Measurements from ENCODE around the gene PIK3R5.
A peak's percentile ranks its signal among the peaks of the same experiment; 100 is the strongest.

The PIK3R5 gene

DNA sequence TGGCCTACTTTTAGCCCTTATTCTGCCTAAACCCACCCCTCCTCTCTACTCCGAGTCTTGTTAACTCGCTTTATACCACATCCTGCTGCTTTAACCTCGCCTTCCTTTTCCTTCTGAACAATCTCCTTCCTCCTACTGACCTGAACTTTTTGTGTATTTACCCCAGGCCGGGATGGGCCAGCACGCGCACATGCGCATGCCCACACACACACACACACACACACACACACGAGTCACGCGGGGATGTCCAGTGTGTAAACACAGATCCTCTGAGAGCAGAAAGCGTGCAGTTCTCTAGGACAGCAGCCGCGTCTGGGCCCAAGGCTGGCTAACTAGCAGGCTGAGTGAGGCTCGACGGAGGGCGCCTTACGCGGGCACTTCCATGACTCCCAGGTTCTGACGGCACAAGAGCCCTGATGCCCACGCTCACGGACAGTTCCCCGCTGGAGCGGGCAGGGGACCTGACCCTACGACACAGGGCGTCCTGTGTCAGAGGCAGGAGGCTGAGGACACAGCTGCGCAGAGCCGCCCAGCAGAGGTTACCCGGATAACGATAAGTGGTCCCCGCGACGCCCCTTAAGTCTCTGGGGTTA, 610 bp downstream of the PIK3R5 start:
- Mint-ChIP-seq H3K36me3 (ENCODE audit: low read depth) (peaks cover 30% of the 10 kb centered on the region), H3K4me3 (peak overlapping the region; percentile 97), H3K27me3 (no peaks in the 10 kb centered on the region), H3K27ac (peak overlapping the region; percentile 90), H3K4me1 (ENCODE audit: low read depth) (peaks cover 69% of the 10 kb centered on the region), H3K9me3 (peaks cover 9% of the 10 kb centered on the region)

DNA sequence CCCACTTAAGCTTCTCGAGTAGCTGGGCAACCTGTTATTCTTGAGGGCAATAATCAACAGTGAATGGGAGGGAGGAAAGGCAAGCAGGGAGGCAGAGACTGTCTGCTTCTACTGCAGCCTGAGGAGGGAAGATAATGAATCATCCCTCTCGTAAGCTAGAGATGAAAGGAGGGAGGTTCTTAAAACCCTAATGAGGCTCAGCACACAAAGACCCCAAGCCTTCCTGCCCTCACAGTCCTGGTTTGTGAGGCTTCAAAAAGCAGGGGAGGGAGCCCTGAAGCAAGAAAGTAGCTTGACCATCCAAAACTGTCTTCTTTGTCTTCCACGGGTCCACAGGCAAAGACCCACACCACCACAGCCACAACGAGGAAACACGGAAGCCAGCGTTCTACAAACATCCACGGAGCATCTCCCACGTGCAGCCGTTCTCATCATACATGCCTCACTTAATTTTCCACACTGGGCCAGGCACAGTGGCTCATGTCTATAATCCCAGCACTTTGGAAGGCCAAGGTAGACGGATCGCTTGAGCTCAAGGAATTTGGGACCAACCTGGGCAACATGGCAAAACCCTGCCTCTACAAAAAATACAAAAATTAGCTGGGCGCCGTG, 1.8 kb downstream of the PIK3R5 start:
- Mint-ChIP-seq H3K27ac (peak overlapping the region; percentile 95), H3K9me3 (peaks cover 9% of the 10 kb centered on the region), H3K36me3 (ENCODE audit: low read depth) (peaks cover 40% of the 10 kb centered on the region), H3K4me3 (peak overlapping the region; percentile 97), H3K27me3 (no peaks in the 10 kb centered on the region), H3K4me1 (ENCODE audit: low read depth) (peaks cover 81% of the 10 kb centered on the region)

DNA sequence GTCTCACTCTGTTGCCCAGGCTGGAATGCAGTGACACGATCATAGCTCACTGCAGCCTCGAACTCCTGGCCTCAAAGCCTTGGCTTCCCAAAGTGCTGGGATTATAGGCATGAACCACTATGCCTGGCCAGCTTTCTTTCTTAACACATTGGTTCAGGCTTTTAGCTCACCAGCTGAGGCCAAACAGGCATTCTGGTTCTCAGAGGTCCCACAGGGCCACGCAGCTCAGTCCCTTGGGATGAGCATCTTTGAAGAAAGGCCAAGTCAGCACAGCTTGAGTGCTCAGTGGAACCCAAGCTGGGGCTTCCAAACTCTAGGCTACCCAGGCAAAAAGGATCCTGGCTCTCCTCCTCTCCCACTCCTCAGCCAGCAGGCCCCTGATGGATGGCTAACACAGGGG, 2.5 kb downstream of the PIK3R5 start:
- Mint-ChIP-seq H3K4me1 (ENCODE audit: low read depth) (peaks cover 82% of the 10 kb centered on the region), H3K27ac (peak overlapping the region; percentile 95), H3K27me3 (no peaks in the 10 kb centered on the region), H3K9me3 (peaks cover 4% of the 10 kb centered on the region), H3K36me3 (ENCODE audit: low read depth) (peaks cover 39% of the 10 kb centered on the region), H3K4me3 (peak overlapping the region; percentile 97)

DNA sequence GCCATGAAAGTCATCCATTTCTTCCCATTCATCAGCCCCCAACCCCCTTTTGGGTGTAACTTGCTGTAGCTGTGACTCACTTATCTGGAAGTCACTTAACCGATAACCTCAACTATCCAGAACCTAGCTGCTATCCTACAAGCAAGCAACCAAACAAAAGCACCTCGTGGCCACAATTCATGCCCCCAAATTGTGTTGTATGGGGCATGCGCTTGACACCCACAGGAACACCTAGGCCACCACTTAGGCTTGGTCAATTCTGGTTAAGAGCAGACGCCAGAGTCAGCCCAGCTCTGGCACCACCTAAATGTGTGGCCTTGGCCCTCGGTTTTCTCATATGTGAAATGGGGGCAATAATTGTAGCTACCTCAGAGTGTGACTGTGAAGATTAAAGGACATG, 3.7 kb downstream of the PIK3R5 start:
- Mint-ChIP-seq H3K9me3 (no peaks in the 10 kb centered on the region), H3K27ac (no peak overlapping the region), H3K36me3 (ENCODE audit: low read depth) (peaks cover 43% of the 10 kb centered on the region), H3K27me3 (no peaks in the 10 kb centered on the region), H3K4me3 (peak overlapping the region; percentile 27), H3K4me1 (ENCODE audit: low read depth) (peaks cover 82% of the 10 kb centered on the region)

DNA sequence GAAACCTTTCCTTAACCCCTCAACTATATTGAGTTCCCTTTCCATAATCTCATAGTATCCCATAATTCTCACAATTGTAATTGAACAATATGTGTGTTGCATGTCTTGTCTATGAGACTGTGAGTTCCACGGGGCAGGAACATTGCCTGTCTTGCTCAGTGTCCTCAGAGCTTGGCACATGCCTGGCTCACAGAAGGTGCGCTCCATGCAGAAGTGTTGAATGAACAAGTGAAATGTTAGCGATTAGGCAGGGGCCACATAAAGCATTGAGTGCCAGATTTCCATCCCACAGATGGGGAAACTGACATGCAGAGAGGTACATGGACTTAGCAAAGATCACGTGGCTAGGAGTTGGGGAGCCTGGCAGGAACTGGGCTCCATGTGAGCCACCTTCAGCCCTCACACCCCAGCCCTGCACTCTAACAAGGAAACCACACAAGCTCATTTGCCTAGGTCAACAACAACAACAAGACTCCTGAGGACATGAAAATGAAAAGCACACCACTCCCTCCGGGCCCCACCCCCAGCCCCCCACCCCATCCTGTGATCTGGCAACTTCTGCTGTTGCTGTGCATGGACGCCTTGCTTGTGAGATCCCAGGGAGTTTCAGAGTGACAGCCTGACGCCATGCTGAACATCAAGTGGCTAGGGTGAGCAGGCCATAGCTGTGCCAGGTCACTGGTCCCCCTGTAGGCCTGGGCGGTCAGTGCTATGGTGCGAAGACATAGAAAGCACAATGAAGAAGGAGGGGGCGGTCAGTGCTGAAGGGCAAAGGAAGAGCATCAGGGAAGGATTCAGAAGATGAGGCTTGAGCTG, 5.0 kb downstream of the PIK3R5 start:
- no peaks in the 10 kb centered on the region for H3K9me3 Mint-ChIP-seq
- H3K27me3 Mint-ChIP-seq, result no peaks in the 10 kb centered on the region
- H3K36me3 Mint-ChIP-seq (ENCODE audit: low read depth), result peaks cover 49% of the 10 kb centered on the region
- H3K27ac Mint-ChIP-seq, result peak overlapping the region; percentile 65
- peak overlapping the region; percentile 22 for H3K4me3 Mint-ChIP-seq
- H3K4me1 Mint-ChIP-seq (ENCODE audit: low read depth), result peaks cover 92% of the 10 kb centered on the region

DNA sequence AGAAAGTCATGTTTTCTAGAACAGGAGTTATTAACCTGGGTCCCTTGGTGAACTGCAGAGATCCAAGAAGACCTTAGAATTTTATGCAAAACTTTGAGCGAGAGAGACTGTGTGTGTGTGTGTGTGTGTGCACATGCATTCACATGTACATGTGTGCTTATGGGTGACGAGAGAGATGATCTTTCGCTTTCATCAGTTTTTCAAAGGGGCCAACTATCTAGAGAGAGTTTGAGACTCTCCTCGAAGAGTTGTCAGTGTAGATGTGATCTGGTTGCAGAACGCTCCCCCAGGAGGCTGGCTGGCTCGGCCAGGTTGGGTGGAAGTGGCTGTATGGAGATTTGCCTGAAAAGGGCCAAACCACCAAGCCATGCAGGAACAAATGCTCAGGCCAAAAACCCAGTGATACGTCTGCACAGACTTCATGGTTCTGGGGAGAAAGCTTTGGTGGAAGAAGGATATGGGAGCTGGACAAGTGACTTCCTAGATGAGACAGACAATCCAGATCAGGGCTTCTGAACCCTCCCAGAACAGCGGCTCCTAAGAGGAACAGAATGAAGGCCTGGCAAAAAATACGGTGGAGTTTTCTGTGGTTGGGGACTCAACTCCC, 6.1 kb downstream of the PIK3R5 start:
- Mint-ChIP-seq H3K36me3 (ENCODE audit: low read depth) (peaks cover 53% of the 10 kb centered on the region), H3K27me3 (no peaks in the 10 kb centered on the region), H3K4me3 (peak overlapping the region; percentile 55), H3K27ac (peak overlapping the region; percentile 74), H3K9me3 (no peaks in the 10 kb centered on the region), H3K4me1 (ENCODE audit: low read depth) (peaks cover 98% of the 10 kb centered on the region)

GRCh38 chr17:8957721-8958120, 7.8 kb downstream of the PIK3R5 start:
- Mint-ChIP-seq H3K36me3 (ENCODE audit: low read depth) (peaks cover 54% of the 10 kb centered on the region), H3K4me3 (peak overlapping the region; percentile 42), H3K9me3 (no peaks in the 10 kb centered on the region), H3K27me3 (no peaks in the 10 kb centered on the region), H3K27ac (peak overlapping the region; percentile 77), H3K4me1 (ENCODE audit: low read depth) (peaks cover 99% of the 10 kb centered on the region)

DNA sequence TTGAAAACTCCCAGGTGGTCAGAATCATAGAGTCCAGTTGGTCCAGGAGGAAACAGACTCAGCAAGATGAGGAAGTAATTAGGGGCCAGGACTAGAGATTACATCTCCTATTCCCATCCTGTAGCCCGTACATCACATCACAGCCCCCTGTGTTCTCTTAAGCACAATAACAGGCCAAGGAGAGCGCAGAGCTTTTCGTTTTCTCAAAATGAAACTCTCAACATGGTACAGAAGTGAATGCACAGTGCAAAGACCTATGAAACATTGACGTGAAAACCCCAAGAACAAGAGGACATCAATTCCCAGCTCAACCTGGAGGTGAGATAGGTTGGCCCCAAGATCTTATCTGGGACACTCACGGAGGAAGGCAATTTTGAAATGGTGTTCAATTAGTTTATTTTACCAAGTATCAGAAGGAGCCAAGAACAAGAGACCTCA, 9.0 kb downstream of the PIK3R5 start:
- Mint-ChIP-seq H3K27me3 (no peaks in the 10 kb centered on the region), H3K9me3 (no peaks in the 10 kb centered on the region), H3K4me1 (ENCODE audit: low read depth) (peaks cover 99% of the 10 kb centered on the region), H3K4me3 (peak overlapping the region; percentile 56), H3K36me3 (ENCODE audit: low read depth) (peaks cover 49% of the 10 kb centered on the region), H3K27ac (peak overlapping the region; percentile 77)

DNA sequence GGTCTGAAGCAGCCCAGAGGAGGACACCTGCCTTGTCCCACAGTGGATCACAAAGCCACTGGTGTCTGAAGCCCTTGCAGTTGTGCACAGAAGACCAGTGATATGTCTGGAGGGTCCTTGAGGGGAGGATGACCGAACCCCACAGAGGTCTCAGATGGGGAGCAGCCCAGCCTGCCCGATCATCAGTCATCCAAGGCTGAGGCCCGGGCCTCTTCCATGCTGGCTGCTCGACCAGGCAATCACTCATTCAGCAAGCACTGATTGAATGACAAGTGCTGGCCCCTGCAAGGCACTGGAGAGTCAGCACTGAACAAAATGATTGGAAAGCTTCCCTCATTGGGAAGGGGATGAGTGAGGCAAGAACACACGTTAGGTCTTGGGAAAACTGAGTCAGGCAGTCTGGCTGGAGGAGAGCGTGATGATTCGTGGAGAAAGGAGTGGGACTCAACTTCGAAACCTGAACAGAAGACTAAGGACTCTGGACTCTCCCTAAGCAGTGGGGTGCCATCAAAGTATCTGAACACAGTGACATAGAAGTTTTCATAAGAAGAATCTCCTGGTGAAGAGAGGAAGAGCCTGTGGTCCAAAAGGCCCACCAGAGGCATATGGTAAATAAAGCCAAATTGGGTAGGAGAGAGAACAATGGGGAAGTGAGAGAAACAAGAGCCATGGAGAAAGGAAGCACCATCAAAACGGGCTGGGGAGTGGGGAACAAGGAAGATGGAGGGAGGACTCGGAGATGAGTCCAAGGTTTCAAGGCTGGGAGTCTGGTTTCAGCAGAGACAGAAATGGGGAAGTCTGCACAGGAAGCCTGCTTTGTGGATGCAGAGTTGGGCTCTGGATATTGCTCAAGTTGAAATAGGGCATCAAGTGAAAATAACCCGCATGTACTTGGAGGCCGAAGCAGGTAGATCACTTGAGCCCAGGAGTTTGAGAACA, 10.2 kb downstream of the PIK3R5 start:
- Mint-ChIP-seq H3K4me3 (peak overlapping the region; percentile 56), H3K9me3 (peaks cover 2% of the 10 kb centered on the region), H3K27ac (peak overlapping the region; percentile 77), H3K36me3 (ENCODE audit: low read depth) (peaks cover 53% of the 10 kb centered on the region), H3K27me3 (no peaks in the 10 kb centered on the region), H3K4me1 (ENCODE audit: low read depth) (peaks cover 100% of the 10 kb centered on the region)

DNA sequence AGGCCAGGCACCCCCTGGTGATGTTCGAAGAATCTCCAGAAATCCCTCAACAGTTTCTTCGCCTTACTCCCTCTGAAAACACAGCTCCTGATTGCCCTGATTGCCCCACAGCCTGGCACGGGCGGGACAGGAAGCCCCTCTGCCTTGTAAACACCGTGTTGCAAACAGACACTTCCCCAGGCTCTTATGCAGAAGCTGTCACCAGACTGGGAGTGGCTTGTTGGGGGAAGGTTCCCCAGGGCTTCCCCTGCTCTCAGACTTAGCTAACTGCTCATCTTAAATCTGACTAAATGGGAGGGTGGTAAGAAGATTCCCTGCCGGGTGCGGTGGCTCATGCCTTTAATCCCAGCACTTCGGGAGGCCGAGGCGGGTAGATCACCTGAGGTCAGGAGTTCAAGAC, 11.2 kb downstream of the PIK3R5 start:
- peaks cover 100% of the 10 kb centered on the region for H3K4me1 Mint-ChIP-seq (ENCODE audit: low read depth)
- peaks cover 3% of the 10 kb centered on the region for H3K9me3 Mint-ChIP-seq
- H3K36me3 Mint-ChIP-seq (ENCODE audit: low read depth), result peaks cover 47% of the 10 kb centered on the region
- no peaks in the 10 kb centered on the region for H3K27me3 Mint-ChIP-seq
- peak overlapping the region; percentile 57 for H3K4me3 Mint-ChIP-seq
- peak overlapping the region; percentile 77 for H3K27ac Mint-ChIP-seq

DNA sequence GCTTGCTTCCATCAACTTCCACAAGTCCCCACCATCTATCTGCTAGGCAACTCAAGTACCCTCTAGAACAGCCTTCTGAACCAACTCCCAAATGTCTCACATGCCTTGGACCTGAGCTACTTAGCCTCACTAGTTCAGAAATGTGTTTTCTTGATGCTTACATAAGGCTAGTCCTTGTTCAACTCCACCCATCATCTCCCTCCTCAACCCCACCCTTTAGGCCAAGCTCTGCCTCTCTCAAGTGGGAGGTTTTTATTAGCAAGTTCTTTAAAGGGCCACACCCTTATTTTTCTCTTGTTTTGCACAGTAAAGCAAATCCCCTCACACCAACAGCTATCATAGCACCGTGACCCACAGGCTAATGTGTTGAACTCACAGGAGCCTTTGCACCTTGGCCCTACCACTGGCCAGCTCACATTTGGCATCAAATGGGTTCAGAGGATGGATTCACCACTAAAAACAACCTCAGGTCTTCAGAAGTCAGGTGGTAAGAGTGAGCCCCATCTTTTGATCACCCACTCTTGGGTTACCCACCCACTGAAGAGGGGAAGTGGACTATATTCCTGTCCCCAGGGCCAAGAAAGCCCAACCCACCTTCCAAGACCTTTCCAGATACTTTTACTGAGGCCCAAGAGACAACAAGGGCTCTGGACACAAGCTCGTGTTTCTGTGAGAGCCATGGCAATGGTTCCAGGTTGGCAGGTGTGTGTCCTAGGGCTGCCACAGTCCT, 12.2 kb downstream of the PIK3R5 start:
- no peaks in the 10 kb centered on the region for H3K27me3 Mint-ChIP-seq
- peak overlapping the region; percentile 58 for H3K27ac Mint-ChIP-seq
- H3K4me3 Mint-ChIP-seq, result no peak overlapping the region
- peaks cover 3% of the 10 kb centered on the region for H3K9me3 Mint-ChIP-seq
- peaks cover 41% of the 10 kb centered on the region for H3K36me3 Mint-ChIP-seq (ENCODE audit: low read depth)
- peaks cover 100% of the 10 kb centered on the region for H3K4me1 Mint-ChIP-seq (ENCODE audit: low read depth)

GRCh38 chr17:8952191-8952590, 13.3 kb downstream of the PIK3R5 start:
- Mint-ChIP-seq H3K4me3 (no peak overlapping the region), H3K4me1 (ENCODE audit: low read depth) (peaks cover 98% of the 10 kb centered on the region)

DNA sequence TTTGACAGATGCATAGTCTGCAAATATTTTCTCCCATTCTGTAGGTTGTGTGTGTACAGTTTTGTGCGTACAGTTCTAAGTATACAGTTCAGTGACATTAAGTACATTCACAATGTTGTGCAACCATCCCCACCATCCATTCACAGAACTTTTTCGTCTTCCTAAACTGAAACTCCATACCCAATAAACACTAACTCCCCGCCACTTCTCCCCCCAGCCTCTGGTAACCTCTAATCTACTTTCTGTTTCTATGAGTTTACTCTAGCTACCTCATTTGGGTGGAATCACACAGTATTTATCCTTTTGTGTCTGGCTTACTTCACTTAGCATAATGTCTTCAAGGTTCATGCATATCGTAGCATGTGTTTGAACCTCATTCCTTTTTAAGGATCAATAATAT, 14.3 kb downstream of the PIK3R5 start:
- Mint-ChIP-seq H3K27ac (peak overlapping the region; percentile 4), H3K27me3 (no peaks in the 10 kb centered on the region), H3K9me3 (peaks cover 3% of the 10 kb centered on the region), H3K4me3 (no peak overlapping the region), H3K4me1 (ENCODE audit: low read depth) (peaks cover 98% of the 10 kb centered on the region), H3K36me3 (ENCODE audit: low read depth) (peaks cover 41% of the 10 kb centered on the region)

More at GRCh38 chr17:8952191-8952590, 13.3 kb downstream of the PIK3R5 start:
- peaks cover 40% of the 10 kb centered on the region for H3K36me3 Mint-ChIP-seq (ENCODE audit: low read depth)
- H3K9me3 Mint-ChIP-seq, result peaks cover 3% of the 10 kb centered on the region
- H3K27ac Mint-ChIP-seq, result peak overlapping the region; percentile 5
- H3K27me3 Mint-ChIP-seq, result no peaks in the 10 kb centered on the region
